Subcutaneous adipose tissue (tissue), 4 donors: ENCODE measurements around the gene TSFM. TPM values are rescaled to one million over a fixed set of nuclear protein-coding genes. Genes with fewer than 3 reads are reported as not detected.

Experiments
- CTCF ChIP-seq: fragments of 450-650 bp; IDR thresholded peaks from one replicate; pipeline ENCODE4 v1.5.1; 2016; ENCODE audit warnings: low read depth, mild to moderate bottlenecking, control low read depth, antibody characterized with exemption, moderate library complexity
- total RNA-seq, 4 donors: library from RNA; depleted of rRNA; stranded (reverse); fragments of >200 nt; gene quantifications; one replicate each; pipeline ENCODE4 v1.1.0, GENCODE V29; 2016

Gene TSFM
- 10 to 100 TPM; 16.7 to 26.0 (median 22.9) TPM for total RNA-seq

- TF ChIP-seq CTCF, result no peak
Observed at GRCh38 chr12:57782608-57783465, at the start of gene TSFM. Gene TSFM, plus strand, starts transcription at chr12:57782787. Its CDS starts 15 bp downstream, at chr12:57782802.

- no peak for TF ChIP-seq CTCF
Observed at GRCh38 chr12:57733928-57734327, 48.7 kb upstream of the TSFM start.

GRCh38 chr12:57734591-57734990 lies 48.0 kb upstream of the TSFM start:
- no peak for TF ChIP-seq CTCF

GRCh38 chr12:57735198-57735855 lies 47.3 kb upstream of the TSFM start:
- no peak for TF ChIP-seq CTCF

- TF ChIP-seq CTCF, result no peak
Observed at GRCh38 chr12:57735952-57736740, 46.4 kb upstream of the TSFM start.

GRCh38 chr12:57736741-57737466 lies 45.7 kb upstream of the TSFM start:
- no peak for TF ChIP-seq CTCF
